DOHH2 (cell line): Measurements from ENCODE around the gene PEX14.

Experiments used
- EZH2phosphoT487 ChIP-seq: fragments of 200-600 bp; sonication (generic); IDR thresholded peaks from 2 replicates; pipeline ENCODE4 v1.6.1; 2017; ENCODE audit warnings: borderline replicate concordance, mild to moderate bottlenecking, antibody characterized with exemption, low read length, moderate library complexity, mixed read lengths
- TF ChIP-seq, protein P1 (sequence below): fragments of 200-600 bp; sonication (generic); IDR thresholded peaks from one replicate; pipeline ENCODE4 v1.5.1; 2014; ENCODE audit warnings: antibody characterized with exemption, mild to moderate bottlenecking, low read depth, low read length; ENCODE audit not compliant: poor library complexity, severe bottlenecking

DNA sequence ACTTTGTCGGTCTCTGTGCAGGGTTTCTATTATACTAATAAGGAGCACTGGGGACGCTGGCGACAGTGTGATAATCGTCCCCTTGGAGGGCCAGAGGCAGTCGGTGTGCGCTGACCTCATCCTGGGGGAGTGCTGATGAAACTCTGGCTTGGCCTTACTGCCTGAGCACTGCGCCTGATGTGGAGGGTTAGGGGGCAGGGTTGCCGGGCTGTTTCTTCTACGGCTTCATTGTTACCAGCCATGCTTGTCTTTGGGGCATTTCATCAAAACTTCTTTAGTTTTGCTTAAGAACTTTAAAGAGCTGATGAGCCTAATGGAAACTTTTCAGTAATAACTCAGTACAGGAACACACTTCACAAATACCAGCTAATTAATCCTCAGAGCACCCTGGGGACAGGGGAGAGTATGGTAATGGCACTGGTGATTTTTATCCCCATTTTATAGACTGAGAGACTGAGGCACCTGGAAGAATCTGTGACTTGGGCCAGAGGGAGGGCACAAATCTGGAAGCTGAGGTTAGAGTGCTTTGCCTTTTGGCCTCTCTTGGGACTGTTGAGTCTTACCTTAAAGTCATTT, 81.8 kb downstream of the PEX14 start:
- TF ChIP-seq, protein P1, sequence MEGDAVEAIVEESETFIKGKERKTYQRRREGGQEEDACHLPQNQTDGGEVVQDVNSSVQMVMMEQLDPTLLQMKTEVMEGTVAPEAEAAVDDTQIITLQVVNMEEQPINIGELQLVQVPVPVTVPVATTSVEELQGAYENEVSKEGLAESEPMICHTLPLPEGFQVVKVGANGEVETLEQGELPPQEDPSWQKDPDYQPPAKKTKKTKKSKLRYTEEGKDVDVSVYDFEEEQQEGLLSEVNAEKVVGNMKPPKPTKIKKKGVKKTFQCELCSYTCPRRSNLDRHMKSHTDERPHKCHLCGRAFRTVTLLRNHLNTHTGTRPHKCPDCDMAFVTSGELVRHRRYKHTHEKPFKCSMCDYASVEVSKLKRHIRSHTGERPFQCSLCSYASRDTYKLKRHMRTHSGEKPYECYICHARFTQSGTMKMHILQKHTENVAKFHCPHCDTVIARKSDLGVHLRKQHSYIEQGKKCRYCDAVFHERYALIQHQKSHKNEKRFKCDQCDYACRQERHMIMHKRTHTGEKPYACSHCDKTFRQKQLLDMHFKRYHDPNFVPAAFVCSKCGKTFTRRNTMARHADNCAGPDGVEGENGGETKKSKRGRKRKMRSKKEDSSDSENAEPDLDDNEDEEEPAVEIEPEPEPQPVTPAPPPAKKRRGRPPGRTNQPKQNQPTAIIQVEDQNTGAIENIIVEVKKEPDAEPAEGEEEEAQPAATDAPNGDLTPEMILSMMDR = no peak
- TF ChIP-seq EZH2phosphoT487 = no peak
